Adrenal gland (tissue), 12 donors: Measurements from ENCODE around the gene IQSEC3. TPM values are rescaled to one million over a fixed set of nuclear protein-coding genes. Genes with fewer than 3 reads are reported as not detected.

Experiments used
- DNase-seq, 7 donors: peaks; one replicate each; pipeline ENCODE4 v3.0.0-alpha.2; 2019 to 2020
- H3K27ac ChIP-seq, 5 donors: fragments of 200-600 bp; sonication (generic) in 4 of 5; 1 replicate in 3 of 5; 2 replicates in 2 of 5; pipeline versions ENCODE4 v1.5.1 to v1.8.0; 2016 to 2020; ENCODE audit warnings: mild to moderate bottlenecking in 1 of 5
- H3K27me3 ChIP-seq: fragments of 200-600 bp; 2 replicates; pipeline ENCODE4 v1.8.0; 2021
- H3K36me3 ChIP-seq, 2 donors: fragments of 200-600 bp; replicated peaks in 1 of 2; 1 replicate in 1 of 2; 2 replicates in 1 of 2; pipeline versions ENCODE4 v1.5.1 to v1.8.0; 2018 to 2022
- H3K4me1 ChIP-seq, 2 donors: fragments of 200-600 bp; replicated peaks in 1 of 2; 1 replicate in 1 of 2; 2 replicates in 1 of 2; pipeline versions ENCODE4 v1.5.1 to v1.8.0; 2018 to 2021
- H3K4me3 ChIP-seq, 4 donors: fragments of 200-600 bp; sonication (generic) in 3 of 4; one replicate each; pipeline ENCODE4 v1.5.1; 2016 to 2018
- H3K9me3 ChIP-seq, 3 donors: fragments of 200-600 bp; sonication (generic) in 1 of 3; replicated peaks in 1 of 3; 1 replicate in 2 of 3; 2 replicates in 1 of 3; pipeline versions ENCODE4 v1.5.1 to v1.8.0; 2016 to 2021
- POLR2A ChIP-seq, 2 donors: fragments of 450-650 bp; IDR thresholded peaks; one replicate each; pipeline ENCODE4 v1.6.1; 2017; ENCODE audit warnings: antibody characterized with exemption in 2 of 2, mild to moderate bottlenecking in 2 of 2, moderate library complexity in 1 of 2
- WGBS, 4 donors: extraction: QIAGEN DNeasy Blood & Tissue Kit in 2 of 4; methylation state at CpG; one replicate each; pipeline versions ENCODE4 v1.1.5 to v1.1.7; 2013 to 2017; 5-methylcytosine and 5-hydroxymethylcytosine counted together
- intact Hi-C, 2 donors: fragments of 100-400 bp; cut with DNase I; formaldehyde crosslinking; loops; one replicate each; pipeline versions ENCODE4 v1.14.1 to v1.15.0; 2022 to 2023
- polyA plus RNA-seq, 3 donors: library from polyadenylated mRNA; stranded (reverse); fragments of 200-250 nt in 2 of 3; fragments of 350-450 nt in 1 of 3; fragmentation: Illumina TruSeq in 1 of 3; extraction: RNeasy Lipid Tissue Mini Kit (QIAGEN cat#74804) in 1 of 3; gene quantifications; one replicate each; pipeline ENCODE4 v1.2.3, GENCODE V29; 2013 to 2014
- total RNA-seq, 9 donors: library from RNA; depleted of rRNA in 4 of 9; stranded (reverse); fragments of >200 nt in 4 of 9; fragments of 120-200 nt in 1 of 9; fragmentation: NEBNext Ultra II Directional in 1 of 9; extraction: Animal tissue kit (Norgen Biotek cat#: 25700) in 1 of 9; gene quantifications; one replicate each; pipeline versions ENCODE4 v1.1.0 to v1.2.4, GENCODE V29; 2013 to 2023
- TF ChIP-seq, protein P1 (sequence below), 6 experiments: fragments of 450-650 bp in 4 of 6; fragments of 200-600 bp in 2 of 6; sonication (generic) in 1 of 6; IDR thresholded peaks; 1 replicate in 5 of 6; 2 replicates in 1 of 6; pipeline versions ENCODE4 v1.5.1 to v1.8.0; 2016 to 2021; ENCODE audit warnings: antibody characterized with exemption in 6 of 6, mild to moderate bottlenecking in 2 of 6, moderate library complexity in 1 of 6
- donor health status: healthy with polysubstance abuse.
- donor health status: Bipolar disorder and iron deficiency.
- donor health status: DM: yes; HTN: yes; CAD: no.
- donor health status: DM: no; HTN: no; CAD: no.
- donor health status: DM: no; HTN: no; CAD: no.
- donor health status: DM: yes; HTN: yes; CAD: no.

IQSEC3 gene
- total and polyA plus RNA-seq, 12 donors: 0.13 to 6.3 (median 1.00) TPM

DNA sequence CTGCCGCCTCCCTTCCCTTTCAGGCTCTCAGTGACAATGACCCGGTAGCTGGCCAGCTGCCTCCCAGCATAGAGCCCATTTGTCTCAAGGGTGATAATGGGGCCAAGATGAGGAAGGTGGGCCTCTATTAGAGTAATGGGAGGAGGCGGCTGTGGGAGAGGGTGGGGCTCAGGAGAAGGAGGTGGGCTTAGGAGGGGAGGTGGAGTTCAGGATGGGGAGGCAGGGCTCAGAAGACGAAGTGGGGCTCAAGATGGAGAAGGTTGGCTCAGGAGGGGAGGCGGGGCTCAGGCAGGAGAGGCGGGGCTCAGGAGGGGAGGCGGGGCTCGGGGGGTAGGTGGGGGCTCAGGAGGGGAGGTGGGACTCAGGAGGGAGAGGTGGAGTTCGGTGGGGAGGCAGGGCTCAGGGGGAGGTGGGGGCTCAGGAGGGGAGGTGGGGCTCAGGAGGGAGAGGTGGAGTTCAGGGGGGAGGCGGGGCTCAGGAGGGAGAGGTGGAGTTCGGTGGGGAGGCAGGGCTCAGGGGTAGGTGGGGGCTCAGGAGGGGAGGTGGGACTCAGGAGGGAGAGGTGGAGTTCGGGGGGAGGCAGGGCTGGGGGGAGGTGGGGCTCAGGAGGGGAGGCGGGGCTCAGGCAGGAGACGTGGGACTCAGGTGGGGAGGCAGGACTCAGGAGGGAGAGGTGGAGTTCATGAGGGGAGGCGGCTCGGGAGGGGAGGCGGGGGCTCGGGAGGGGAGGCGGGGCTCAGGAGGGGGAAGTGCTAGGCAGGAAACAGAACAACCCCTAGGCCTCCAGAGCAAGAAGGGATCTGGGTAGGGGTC lies 36.8 kb downstream of the IQSEC3 start:
- no peaks in the 10 kb centered on the region for H3K9me3 ChIP-seq
- no peaks in the 10 kb centered on the region for H3K4me1 ChIP-seq
- H3K36me3 ChIP-seq: no peaks in the 10 kb centered on the region
- intact Hi-C loops: no loop called here
- H3K4me3 ChIP-seq: no peak overlapping the region
- H3K27ac ChIP-seq: no peak overlapping the region
- H3K27me3 ChIP-seq: no peaks in the 10 kb centered on the region
- TF ChIP-seq, protein P1, sequence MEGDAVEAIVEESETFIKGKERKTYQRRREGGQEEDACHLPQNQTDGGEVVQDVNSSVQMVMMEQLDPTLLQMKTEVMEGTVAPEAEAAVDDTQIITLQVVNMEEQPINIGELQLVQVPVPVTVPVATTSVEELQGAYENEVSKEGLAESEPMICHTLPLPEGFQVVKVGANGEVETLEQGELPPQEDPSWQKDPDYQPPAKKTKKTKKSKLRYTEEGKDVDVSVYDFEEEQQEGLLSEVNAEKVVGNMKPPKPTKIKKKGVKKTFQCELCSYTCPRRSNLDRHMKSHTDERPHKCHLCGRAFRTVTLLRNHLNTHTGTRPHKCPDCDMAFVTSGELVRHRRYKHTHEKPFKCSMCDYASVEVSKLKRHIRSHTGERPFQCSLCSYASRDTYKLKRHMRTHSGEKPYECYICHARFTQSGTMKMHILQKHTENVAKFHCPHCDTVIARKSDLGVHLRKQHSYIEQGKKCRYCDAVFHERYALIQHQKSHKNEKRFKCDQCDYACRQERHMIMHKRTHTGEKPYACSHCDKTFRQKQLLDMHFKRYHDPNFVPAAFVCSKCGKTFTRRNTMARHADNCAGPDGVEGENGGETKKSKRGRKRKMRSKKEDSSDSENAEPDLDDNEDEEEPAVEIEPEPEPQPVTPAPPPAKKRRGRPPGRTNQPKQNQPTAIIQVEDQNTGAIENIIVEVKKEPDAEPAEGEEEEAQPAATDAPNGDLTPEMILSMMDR (IDR thresholded peaks at IDR 0.05): no peak
- no peak for TF ChIP-seq POLR2A (IDR thresholded peaks at IDR 0.05)
- 69 to 74% (median 71%) methylated on average over 12 to 18 of the region's 19 CpGs for WGBS, 4 donors
- DNase-seq: no peak

DNA sequence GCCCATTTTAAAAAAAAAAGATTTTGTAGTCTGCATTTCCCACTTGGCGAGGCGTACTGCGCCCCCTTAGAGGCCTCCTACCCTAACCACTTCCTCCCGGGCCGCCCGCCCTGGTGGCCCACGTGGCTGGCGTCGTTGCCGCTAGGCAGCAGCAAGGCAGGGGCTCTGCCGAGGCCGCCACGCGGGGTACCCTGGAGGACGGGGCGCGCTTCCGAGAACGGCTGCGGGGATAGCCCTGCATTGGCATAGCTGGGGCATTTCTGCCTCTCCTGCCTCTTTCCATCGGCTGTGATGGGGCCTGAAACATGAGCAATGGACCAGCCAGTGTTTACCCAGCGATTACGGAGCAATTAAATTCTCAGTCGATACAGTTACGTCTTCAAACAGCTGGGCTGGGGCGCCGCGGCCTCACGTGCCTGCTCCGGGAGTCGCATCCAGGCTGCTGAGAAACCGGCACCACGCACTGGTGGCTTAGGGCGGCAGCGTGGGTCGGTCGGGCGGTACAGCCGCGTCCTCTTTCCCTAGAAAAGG lies 38.0 kb downstream of the IQSEC3 start:
- WGBS, 4 donors: 38 to 63% (median 62%) methylated on average over 32 to 40 of the region's 40 CpGs
- Histone ChIP-seq H3K27me3 (no peaks in the 10 kb centered on the region), H3K9me3 (no peaks in the 10 kb centered on the region), H3K4me1 (no peaks in the 10 kb centered on the region), H3K27ac (no peak overlapping the region), H3K36me3 (no peaks in the 10 kb centered on the region), H3K4me3 (no peak overlapping the region)
- intact Hi-C loops: no loop called here
- no peak for TF ChIP-seq POLR2A (IDR thresholded peaks at IDR 0.05)
- DNase-seq: no peak

DNA sequence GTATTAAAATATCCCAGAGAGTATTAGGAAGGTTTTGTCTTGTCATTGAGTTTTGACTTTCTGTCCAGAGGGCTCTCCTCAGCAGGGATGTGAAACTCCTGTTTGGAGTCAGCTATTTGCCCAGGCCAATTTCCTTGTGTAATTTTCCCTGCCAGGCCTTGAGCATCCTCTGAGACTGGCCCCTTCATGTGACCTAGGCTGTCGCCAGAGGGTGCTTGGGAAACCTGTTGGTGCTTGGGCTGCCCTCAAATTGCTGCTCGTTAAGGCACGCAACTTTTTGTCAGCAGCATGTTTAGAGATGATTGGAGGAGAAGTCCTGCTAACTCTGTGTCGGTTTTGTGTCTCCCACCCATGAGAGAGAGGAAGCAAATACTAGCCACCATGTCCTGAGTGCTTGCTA lies 39.1 kb downstream of the IQSEC3 start:
- Histone ChIP-seq H3K27me3 (no peaks in the 10 kb centered on the region), H3K4me3 (no peak overlapping the region), H3K27ac (no peak overlapping the region), H3K4me1 (no peaks in the 10 kb centered on the region), H3K36me3 (no peaks in the 10 kb centered on the region), H3K9me3 (no peaks in the 10 kb centered on the region)
- DNase-seq: no peak
- 63 to 86% (median 75%) methylated on average over 4 of the region's 4 CpGs for WGBS, 4 donors
- intact Hi-C loops: no loop called here
- TF ChIP-seq POLR2A (IDR thresholded peaks at IDR 0.05): no peak
- TF ChIP-seq, protein P1 (IDR thresholded peaks at IDR 0.05): no peak

DNA sequence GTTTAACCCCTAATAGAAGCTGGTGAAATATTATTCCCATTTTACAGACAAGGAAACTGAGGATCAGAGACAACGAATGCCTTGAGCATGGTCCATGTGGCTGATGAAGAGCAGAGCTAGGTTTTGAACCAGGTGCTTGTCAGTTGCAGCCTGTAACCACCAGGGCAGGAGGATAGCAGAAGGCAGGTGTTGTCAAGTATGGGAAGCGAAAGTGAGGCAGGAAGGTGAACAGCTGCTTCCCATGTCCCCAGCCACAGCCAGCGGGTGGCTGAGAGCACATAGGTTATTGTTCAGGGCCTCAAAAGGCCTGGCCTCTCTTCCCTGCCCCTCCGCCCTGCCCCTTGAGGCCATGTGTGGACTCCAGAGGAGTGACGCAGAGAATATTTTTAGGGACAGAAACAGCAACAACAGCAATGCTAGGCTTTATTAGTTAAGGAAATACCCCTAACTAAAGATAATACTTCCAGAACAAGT lies 39.6 kb downstream of the IQSEC3 start:
- Histone ChIP-seq H3K36me3 (no peaks in the 10 kb centered on the region), H3K4me1 (no peaks in the 10 kb centered on the region), H3K9me3 (no peaks in the 10 kb centered on the region), H3K27ac (no peak overlapping the region), H3K27me3 (no peaks in the 10 kb centered on the region), H3K4me3 (no peak overlapping the region)
- no peak for DNase-seq
- intact Hi-C loops: no loop called here
- 76 to 81% (median 79%) methylated on average over 5 of the region's 5 CpGs for WGBS, 4 donors
- TF ChIP-seq POLR2A (IDR thresholded peaks at IDR 0.05): no peak
- TF ChIP-seq, protein P1 (IDR thresholded peaks at IDR 0.05): no peak
